Loucy (cell line): Measurements from ENCODE around the gene DLG2.

ENCODE experiments used
- H2AFZ ChIP-seq: fragments of 200-600 bp; sonication (generic); 2 replicates; pipeline ENCODE4 v1.6.0; 2016; ENCODE audit warnings: antibody characterized with exemption, mild to moderate bottlenecking, low read length, moderate library complexity
- H3F3A ChIP-seq: fragments of 200-600 bp; 2 replicates; pipeline ENCODE4 v1.6.0; 2016; ENCODE audit warnings: antibody characterized with exemption, low read depth, mild to moderate bottlenecking
- H3K27me3 ChIP-seq: fragments of 200-600 bp; sonication (generic); 2 replicates; pipeline ENCODE4 v1.6.1; 2014; ENCODE audit warnings: low read length, mild to moderate bottlenecking; ENCODE audit not compliant: insufficient read depth, poor library complexity, severe bottlenecking
- H3K36me3 ChIP-seq: fragments of 200-600 bp; sonication (generic); 2 replicates; pipeline ENCODE4 v1.6.1; 2016; ENCODE audit warnings: low read length; ENCODE audit not compliant: insufficient read depth
- H3K4me1 ChIP-seq: fragments of 200-600 bp; sonication (generic); 2 replicates; pipeline ENCODE4 v1.5.1; 2014; ENCODE audit warnings: low read length, mild to moderate bottlenecking; ENCODE audit not compliant: insufficient read depth, poor library complexity, severe bottlenecking
- H3K4me2 ChIP-seq: fragments of 200-600 bp; sonication (generic); 2 replicates; pipeline ENCODE4 v1.6.0; 2014; ENCODE audit warnings: antibody characterized with exemption, low read length, low read depth, mild to moderate bottlenecking; ENCODE audit not compliant: poor library complexity, severe bottlenecking
- H3K4me3 ChIP-seq: fragments of 200-600 bp; sonication (generic); 2 replicates; pipeline ENCODE4 v1.5.1; 2014; ENCODE audit warnings: low read length, mild to moderate bottlenecking, mixed read lengths; ENCODE audit not compliant: poor library complexity, severe bottlenecking
- H3K79me2 ChIP-seq: fragments of 200-600 bp; sonication (generic); 2 replicates; pipeline ENCODE4 v1.6.1; 2014; ENCODE audit warnings: low read length; ENCODE audit not compliant: insufficient read depth
- H3K9ac ChIP-seq: fragments of 200-600 bp; sonication (generic); 2 replicates; pipeline ENCODE4 v1.6.0; 2014; ENCODE audit warnings: mild to moderate bottlenecking, low read depth, low read length, moderate library complexity; ENCODE audit not compliant: poor library complexity, severe bottlenecking
- H3K9me2 ChIP-seq: fragments of 200-600 bp; sonication (generic); replicated peaks from 2 replicates; pipeline ENCODE4 v1.6.1; 2016; ENCODE audit warnings: low read depth, low read length, mixed read lengths
- H3K9me3 ChIP-seq: fragments of 200-600 bp; sonication (generic); 2 replicates; pipeline ENCODE4 v1.6.1; 2014; ENCODE audit warnings: mild to moderate bottlenecking, antibody characterized with exemption, low read length, low read depth; ENCODE audit not compliant: insufficient read depth
- H4K20me1 ChIP-seq: fragments of 200-600 bp; sonication (generic); 2 replicates; pipeline ENCODE4 v1.6.0; 2014; ENCODE audit warnings: antibody characterized with exemption, low read length, mild to moderate bottlenecking; ENCODE audit not compliant: insufficient read depth, poor library complexity, severe bottlenecking
- EZH2phosphoT487 ChIP-seq: fragments of 200-600 bp; IDR thresholded peaks from 2 replicates; pipeline ENCODE4 v1.6.1; 2018; ENCODE audit warnings: antibody characterized with exemption, mild to moderate bottlenecking, moderate library complexity, borderline replicate concordance
- TF ChIP-seq, protein P1 (sequence below): fragments of 200-600 bp; sonication (generic); conservative IDR thresholded peaks from 2 replicates; pipeline ENCODE4 v1.5.1; 2014; ENCODE audit warnings: mild to moderate bottlenecking, antibody characterized with exemption, low read length

The DLG2 gene

DNA sequence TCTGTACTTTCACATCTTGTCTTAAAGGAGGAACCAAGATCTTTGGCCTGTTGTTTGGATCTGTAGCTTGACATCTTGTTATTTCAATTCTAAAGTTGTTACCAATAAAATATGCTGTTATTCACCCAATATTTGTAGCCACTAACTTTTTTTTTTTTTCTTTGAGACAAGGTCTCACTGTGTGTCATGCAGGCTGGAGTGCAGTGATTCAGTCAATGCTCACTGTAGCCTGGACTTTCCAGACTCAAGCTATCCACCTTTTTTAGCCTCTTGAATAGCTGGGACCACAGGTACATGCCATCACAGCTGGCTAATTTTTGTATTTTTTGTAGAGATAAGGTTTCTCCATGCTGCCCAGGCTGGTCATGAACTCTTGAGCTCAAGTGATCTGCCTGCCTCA lies 769.4 kb downstream of the DLG2 start:
- H3K36me3 ChIP-seq, result no peaks in the 10 kb centered on the region
- no peak overlapping the region for H3K9ac ChIP-seq
- H3K79me2 ChIP-seq, result no peaks in the 10 kb centered on the region
- H3K9me3 ChIP-seq, result no peaks in the 10 kb centered on the region
- no peak overlapping the region for H3K4me3 ChIP-seq
- H4K20me1 ChIP-seq, result no peaks in the 10 kb centered on the region
- no peaks in the 10 kb centered on the region for H3F3A ChIP-seq
- H3K4me1 ChIP-seq, result no peaks in the 10 kb centered on the region
- H2AFZ ChIP-seq, result no peak overlapping the region
- H3K4me2 ChIP-seq, result no peak overlapping the region
- TF ChIP-seq, protein P1, sequence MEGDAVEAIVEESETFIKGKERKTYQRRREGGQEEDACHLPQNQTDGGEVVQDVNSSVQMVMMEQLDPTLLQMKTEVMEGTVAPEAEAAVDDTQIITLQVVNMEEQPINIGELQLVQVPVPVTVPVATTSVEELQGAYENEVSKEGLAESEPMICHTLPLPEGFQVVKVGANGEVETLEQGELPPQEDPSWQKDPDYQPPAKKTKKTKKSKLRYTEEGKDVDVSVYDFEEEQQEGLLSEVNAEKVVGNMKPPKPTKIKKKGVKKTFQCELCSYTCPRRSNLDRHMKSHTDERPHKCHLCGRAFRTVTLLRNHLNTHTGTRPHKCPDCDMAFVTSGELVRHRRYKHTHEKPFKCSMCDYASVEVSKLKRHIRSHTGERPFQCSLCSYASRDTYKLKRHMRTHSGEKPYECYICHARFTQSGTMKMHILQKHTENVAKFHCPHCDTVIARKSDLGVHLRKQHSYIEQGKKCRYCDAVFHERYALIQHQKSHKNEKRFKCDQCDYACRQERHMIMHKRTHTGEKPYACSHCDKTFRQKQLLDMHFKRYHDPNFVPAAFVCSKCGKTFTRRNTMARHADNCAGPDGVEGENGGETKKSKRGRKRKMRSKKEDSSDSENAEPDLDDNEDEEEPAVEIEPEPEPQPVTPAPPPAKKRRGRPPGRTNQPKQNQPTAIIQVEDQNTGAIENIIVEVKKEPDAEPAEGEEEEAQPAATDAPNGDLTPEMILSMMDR, result no peak
- no peak for TF ChIP-seq EZH2phosphoT487
- no peaks in the 10 kb centered on the region for H3K9me2 ChIP-seq
- no peaks in the 10 kb centered on the region for H3K27me3 ChIP-seq

DNA sequence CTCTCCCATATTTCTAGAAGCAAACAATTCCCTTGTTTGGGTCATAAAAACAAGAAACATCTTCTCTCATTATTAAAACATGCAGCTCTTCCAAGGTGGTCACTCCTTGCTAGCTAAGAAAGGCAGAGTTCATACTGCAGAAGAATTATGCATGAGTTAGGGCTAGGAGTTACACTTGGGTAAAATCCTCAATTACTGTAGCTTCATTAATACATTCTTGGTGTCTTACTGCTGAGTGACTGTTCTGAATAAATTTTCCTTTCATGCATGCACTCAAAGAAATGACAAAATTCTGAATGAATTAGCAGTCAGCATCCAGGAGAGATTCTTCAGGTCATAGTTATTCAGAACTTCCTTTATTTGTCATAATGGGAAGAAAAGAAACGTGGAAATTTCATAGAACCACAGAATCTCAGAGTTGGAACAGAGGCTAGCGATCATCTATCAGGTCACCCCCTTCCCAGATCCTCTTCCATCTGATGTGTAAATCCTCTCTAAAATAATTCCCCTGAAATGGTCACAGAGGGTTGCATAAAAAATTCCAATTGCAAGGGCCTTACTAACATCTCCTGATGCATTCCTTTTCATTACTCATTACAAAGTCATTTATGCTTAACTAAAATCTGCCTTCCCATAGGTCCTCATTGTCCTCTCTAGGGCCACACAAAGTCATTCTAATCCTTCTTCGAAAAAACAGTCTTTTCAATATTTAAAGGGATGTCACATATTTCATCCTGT lies 771.5 kb downstream of the DLG2 start:
- no peak overlapping the region for H3K4me2 ChIP-seq

DNA sequence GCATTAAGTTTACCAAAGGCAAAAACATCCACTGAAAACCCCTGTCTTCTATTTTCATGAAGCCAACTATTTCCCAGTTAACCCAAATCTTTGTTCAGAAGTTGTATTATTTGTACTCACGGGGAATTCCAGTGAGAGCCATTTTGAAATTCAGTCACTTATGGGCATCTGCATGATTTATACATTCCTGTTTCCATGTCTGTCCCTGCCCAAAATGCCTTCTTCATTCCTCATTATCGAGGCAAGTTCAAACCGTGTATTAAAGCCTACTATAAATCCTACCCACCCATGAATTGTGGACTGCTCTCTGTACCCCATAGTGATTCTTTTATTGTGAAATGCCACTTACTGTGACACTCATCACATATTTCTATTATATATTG lies 772.7 kb downstream of the DLG2 start:
- Histone ChIP-seq H4K20me1 (no peaks in the 10 kb centered on the region), H3K79me2 (no peaks in the 10 kb centered on the region), H3K9me3 (no peaks in the 10 kb centered on the region), H3K4me2 (no peak overlapping the region), H3K36me3 (no peaks in the 10 kb centered on the region), H3K9me2 (no peaks in the 10 kb centered on the region), H2AFZ (no peak overlapping the region), H3K4me3 (no peak overlapping the region), H3K4me1 (no peaks in the 10 kb centered on the region), H3F3A (no peaks in the 10 kb centered on the region), H3K9ac (no peak overlapping the region), H3K27me3 (no peaks in the 10 kb centered on the region)
- TF ChIP-seq, protein P1, result no peak
- no peak for TF ChIP-seq EZH2phosphoT487

More for the DNA sequence above, 771.5 kb downstream of the DLG2 start:
- no peak overlapping the region for H2AFZ ChIP-seq
- H3K36me3 ChIP-seq, result no peaks in the 10 kb centered on the region
- no peaks in the 10 kb centered on the region for H4K20me1 ChIP-seq
- no peak overlapping the region for H3K9ac ChIP-seq
- H3F3A ChIP-seq, result no peaks in the 10 kb centered on the region
- no peaks in the 10 kb centered on the region for H3K9me3 ChIP-seq
- H3K79me2 ChIP-seq, result no peaks in the 10 kb centered on the region
- H3K27me3 ChIP-seq, result no peaks in the 10 kb centered on the region
- no peaks in the 10 kb centered on the region for H3K4me1 ChIP-seq
- TF ChIP-seq, protein P1, result no peak
- no peak for TF ChIP-seq EZH2phosphoT487
- H3K4me3 ChIP-seq, result no peak overlapping the region
- H3K9me2 ChIP-seq, result no peaks in the 10 kb centered on the region
